SIG-M5 treated with dmso at 0.1 percent for 504 hours (cell line): ENCODE data around the gene UNC13D.
"Not testable (repeated sequence)": the region's sequence is repeated elsewhere in the genome, so short reads cannot be mapped to it uniquely, and the experiment has no call there.

ENCODE experiments used
- DNase-seq: peaks from one replicate; lab custom pipeline; 2025; ENCODE audit not compliant: unreplicated experiment; lab: John Stamatoyannopoulos, UW

UNC13D gene

DNA sequence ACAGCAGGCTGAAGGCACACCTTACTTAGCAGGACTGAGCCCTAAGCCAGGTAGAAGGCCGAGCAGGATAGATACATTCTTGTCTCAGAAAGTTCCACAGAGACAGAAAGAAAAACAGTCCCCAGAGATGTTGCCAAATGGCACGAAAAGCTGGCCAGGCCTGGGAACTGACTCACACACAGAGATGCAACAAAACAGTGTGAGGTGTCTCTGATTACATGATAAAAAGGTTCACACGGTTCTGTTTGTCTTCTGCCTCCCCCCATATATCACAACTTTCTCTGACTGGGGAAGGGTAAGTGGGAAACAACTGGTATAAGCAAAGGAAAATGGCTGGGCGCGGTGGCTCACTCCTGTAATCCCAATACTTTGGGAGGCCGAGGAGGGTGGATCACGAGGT lies 9.2 kb upstream of the UNC13D start:
- no peak for DNase-seq

DNA sequence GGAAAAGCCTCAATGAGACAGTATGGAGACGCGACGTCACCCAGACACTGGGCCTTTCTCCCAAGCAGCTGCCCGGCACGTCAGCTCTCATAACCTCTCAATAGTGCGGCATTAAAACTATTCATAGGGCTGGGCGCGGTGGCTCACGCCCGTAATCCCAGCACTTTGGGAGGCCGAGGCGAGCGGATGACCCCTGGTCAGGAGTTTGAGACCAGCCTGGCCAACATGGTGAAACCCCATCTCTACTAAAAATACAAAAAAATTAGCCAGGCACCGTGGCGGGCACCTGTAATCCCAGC lies 7.4 kb upstream of the UNC13D start:
- not testable (repeated sequence) for DNase-seq

DNA sequence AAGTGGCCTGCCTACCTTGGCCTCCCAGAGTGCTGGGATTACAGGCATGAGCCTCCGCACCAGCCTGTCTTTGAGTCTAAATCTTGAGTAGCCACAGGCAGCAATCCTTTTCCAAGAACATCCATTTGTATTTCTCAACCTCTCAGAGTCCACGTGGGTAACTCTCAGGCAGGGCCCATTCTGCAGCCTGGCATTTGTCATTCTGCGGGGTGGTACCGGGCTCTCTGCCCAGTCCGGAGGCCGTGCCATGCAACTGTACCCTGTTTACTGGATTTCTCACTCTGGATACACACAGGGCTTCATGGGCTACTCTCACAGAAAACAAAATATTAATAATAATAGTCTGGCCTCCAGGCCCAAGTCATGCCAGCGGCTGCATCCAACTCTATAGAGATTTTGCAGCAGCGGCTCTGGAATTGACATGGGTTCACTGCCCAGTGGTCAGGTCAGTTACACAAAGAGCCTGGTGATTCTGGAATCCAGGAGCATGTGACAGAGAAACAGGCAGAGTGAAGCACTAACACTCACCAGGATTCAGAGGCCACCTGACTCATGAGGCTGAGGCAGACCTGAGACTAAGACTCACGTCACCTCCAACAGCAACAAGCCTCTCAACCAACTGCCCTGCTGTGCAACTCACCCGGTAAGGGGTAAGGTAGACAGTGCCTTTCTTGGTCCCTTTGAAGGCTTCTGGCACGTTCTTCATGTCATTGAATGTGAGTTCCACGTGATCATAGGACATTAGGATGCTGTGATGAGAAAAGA lies 6.9 kb upstream of the UNC13D start:
- no peak for DNase-seq

DNA sequence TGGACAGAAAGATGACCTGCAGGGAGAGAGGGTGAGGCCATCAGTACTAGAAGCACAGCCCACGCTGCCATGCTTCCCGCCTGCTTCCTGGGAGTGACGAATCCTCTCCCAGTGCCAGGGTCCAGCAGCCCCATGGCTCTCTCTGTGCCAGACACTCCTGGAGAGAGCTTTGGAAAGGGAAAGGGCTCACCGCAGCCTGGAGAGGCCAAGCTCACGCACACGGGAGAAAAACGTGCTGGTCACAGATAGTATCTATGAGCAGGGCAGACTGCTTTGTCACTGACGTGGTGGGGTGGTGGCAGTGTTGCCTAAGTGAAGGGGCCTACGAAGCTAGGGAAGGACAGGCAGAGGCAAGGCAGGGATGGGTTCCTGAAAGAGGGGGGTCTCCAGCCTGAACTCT lies 5.5 kb upstream of the UNC13D start:
- DNase-seq, result no peak

DNA sequence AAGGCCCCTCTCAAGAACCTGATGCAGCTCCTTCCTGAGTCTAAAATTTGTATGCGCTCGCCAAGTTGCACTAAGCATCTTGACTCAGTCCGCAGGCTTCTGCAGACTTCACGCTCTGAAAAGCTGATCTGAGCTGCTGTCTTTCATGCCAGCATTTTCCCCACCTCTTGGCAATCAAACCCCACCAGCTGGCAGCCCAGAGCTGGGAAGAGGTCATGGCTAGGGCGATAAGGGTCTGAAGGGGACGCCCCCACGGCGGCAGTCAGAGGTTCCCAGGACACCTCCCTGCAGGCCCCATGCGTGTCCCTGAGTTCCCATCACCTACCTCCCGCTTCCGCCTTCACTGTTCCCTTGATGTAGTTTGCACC lies 5.1 kb upstream of the UNC13D start:
- no peak for DNase-seq

DNA sequence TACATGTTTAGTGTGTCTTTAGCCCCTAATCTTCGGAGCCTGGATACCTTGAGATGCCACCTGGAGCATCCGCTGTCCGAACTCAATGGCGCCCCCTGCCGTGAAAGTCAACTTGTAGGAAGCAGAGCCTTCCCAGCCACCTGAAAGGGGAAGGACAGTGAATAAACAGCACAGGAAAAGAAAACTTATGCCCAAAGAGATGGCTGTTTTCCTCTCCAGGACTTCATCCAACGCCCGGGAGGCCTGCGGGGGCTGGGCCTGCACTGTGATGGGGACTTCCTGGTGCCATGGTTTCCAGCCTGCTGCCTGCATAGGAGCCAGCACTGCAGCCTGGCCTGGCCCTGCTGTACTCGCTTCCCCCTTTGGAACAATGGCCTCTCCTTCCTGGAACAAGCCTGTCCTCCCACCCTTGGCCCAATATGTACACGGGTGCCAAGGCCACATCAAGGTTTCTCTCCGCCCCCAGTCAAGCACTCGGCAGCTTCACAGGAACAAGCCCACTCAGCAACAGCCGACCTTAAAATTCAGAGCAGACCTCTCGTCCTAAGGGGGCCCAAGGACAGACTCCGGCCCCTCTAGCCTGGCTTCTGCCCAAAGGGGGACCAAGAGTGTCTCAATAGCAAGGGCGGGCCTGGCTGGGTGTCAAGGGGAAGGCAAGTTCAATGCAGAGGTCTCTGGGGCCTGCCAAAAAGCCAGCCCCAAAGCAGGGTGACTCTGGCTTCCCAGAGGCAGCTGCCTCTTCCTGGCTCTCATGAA lies 4.5 kb upstream of the UNC13D start:
- peak; percentile 53 for DNase-seq

DNA sequence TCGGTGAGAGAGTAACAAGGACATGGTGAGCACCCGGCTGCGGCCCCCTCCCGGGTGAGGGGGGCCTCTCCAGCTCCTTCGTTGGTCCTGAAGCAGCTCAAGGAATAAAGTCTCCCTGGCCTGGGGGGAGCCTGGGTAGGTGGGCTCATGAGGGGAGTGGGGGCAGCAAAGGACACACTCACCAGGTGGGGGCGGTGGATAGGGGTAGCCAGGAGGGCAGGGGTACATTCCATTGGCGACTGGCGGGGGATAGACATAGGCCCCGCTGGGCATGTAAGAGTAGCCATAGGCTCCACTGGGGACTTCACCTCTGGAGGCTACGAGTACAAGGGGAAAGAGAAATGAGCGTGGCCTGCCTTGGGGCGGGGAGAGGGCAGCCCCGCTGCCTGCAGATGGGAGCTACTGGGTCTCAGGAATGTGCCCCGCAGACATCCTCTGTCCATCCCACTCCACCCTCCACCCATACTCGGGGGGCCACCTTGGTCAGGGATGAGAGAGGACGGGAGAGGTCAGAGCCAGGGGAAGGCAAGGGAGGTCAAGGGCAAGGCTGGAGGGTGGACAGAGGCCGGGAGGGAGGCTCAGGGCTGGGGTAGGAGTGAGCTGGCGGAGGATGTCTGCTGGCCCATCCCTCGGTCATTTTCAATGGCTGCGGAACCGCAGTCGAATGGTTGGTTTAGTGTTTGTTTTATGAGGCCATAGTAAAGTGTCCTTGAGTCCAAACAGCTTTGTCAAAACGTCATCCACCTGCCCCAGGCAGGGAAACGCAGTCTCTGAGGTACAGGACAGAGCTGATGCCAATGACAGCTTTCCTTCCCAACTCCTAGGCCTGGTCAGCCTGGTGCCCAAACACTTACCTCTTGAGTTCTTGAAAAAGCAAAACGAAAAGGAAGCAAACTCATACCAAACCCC lies 3.7 kb upstream of the UNC13D start:
- no peak for DNase-seq

DNA sequence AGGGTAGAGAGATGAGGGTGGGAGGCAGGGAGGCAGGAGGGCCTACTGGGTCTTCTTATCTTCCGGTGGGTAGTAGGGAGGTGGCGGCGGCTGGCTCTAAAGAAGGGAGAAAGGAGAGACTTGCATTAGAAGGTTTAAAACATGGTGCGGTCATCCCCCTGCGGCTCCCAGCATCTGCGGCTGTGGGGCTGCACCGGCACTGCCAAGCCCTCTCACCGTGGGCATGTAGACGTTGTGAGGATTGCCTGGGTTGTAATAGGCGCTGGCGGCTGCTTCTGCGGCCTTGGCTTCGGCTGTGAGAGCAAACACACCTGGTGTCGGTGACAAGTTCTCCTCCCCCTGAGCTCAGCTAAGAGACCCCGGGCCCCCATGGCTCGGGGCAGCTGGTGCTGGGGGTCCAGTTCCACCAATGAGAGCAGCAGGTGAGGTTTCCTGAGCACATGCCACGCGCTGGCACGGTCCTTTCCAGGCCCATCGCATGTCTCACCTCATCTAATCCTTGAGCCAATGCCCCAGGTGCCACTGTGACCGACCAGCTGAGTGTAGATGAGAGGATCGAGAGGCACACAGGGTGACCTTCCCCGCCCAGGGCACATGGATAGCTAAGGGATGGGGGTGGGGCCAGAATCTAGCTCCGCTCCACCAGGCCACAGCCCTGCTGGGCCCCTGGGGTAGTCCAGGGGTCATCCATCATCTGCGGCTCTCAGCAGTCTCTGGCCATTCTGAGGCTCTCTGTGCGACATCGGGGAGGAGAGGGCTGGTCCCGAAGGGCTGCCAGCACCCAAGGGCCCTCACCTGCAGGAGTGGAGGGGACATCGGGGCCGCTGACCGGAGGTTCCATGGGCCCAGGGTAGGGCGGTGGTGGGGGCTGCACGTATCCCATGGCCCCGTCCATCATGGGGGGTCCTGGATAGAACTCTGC lies 2.7 kb upstream of the UNC13D start:
- DNase-seq, result no peak

DNA sequence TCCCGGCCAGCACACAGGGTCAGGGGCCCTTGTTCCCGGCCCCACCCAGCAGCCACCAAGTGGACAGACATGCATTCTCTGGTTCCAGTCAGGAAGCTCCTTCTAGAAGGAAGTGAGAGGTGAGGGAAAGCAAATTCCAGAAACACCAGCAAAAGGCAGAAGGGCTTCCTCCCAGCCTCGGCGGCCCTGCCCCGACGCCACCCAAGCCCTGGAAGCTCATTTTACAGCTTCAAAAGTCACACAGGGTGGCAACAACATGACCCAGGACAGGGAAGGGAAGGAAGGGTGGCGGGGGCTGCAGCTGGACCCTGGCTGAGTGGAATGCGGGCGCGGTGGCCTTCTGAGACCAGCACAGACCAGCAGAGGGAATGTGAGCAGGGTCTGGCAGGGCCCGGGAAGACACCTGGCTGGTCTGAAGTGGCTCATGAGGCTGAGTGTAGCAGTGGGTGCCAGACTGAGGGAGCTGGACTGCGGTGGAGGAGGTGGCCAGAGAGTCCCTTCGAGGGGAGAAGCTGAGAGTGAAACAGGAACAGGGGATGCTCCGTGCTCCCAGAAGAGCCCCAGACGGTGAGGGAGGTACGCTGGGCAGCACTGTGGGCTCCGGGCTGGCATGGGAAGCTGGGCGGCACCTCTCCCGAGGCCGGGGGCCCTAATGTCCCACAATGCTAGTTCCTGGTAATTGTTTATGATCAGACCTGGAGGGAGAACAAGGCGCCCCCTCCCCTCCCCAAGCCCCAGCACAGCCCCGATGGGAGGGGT lies 1.9 kb upstream of the UNC13D start:
- DNase-seq, result no peak

DNA sequence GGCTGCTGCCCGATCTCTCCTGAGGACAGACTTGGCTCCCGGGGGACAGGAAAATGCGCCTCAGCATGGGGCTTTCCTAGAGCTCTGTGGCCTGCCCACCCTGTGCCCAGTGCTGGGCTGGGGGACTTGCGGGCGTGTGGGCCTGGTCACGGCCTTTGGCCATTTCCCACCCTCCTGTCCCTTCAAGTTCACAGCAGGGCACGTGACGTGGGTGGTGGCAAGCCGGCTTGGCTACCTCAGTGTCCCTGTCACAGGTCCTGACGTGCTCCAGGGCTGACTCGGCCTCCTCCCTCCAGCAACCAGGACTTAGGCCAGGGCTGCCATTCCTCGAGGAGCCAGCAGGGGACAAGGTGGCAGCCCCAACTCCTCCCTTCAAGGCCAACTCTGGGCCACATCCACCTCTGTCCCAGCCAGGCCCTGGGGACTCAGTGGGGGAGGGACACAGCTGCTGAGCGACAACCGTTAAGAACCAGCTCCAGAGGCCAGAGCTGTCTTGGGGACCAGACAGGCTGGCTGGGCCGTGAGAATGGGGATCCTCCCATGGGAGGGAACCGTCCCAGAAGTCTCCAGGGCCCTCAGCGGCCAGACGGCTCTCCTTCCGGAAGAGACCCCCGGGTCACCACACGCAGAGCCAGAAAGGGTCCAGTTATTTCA lies 981 bp upstream of the UNC13D start:
- peak; percentile 88 for DNase-seq

DNA sequence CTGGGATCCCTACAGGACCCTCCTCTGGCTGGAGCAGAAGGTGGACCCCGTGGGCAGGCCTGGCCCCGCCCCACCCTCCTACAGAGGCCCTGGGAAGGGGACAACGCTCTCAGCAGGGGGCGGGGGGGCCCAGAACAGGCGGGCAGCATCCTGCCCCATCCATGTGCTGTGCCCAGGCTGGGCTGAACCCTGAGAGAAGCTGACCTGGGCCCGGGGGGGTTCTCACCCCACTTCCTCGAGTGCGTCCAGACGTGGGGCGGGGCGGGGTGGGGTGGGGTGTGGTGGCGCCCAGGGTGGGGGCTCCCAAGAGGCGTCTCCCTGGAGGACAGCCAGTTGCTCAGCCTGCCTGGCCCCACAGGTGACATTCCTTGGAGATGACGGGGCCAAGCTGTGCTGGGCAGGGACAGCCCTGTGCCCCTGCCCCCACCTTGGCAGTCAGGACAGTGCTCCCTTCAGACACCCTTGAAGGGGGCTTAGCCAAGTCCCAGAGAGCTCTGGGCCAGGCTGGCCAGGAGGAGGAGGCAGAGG lies 390 bp upstream of the UNC13D start:
- peak; percentile 65 for DNase-seq

DNA sequence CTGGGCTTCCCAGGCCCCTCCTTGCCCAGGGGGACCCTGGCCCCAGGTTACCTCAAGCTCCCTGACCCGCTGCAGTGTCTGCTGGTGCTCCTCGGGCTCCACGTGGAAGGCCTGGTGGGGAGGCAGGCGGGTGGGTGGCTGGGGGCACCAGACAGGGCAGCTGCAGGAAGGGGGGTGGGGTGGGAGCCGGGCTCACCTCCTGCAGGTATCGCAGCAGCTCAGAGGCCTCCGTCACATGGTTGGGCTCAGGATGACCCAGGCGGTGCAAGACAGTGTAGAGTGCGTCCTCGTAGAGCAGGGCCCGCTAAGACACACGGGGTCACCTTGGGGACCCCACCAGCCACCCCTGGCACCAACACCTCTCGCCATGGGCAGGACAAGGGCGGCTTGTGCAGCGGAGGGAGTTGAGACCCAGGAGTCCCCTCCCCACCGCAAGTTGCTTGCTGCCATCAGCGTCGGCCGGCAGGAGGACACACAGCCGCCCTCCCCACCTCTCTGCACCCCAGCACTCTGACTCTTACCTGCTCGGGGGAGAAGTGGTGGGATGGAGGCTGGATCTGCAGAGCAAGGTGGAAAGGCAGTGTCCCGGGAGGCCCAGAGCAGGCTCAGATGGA lies 1.1 kb downstream of the UNC13D start:
- no peak for DNase-seq

DNA sequence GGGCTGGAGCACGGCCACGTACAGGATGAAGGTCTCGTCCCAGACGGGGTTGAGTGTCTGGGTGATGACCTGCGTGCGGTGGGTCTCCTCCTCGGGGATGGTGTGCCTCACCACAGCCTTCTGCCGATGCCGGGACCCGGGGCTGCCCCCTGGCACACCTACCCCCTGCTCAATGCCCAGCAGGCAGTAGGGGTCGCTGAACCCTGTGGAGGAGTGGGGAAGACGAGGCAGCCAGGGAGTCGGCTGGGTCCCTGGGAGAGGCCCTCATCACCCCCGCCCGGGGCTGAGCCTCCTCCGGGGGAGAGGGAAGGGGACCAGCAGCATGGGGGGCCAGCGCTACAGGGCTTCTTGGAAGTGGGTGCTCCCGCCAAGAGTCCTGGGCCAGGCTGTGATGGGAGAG lies 1.8 kb downstream of the UNC13D start:
- no peak for DNase-seq

DNA sequence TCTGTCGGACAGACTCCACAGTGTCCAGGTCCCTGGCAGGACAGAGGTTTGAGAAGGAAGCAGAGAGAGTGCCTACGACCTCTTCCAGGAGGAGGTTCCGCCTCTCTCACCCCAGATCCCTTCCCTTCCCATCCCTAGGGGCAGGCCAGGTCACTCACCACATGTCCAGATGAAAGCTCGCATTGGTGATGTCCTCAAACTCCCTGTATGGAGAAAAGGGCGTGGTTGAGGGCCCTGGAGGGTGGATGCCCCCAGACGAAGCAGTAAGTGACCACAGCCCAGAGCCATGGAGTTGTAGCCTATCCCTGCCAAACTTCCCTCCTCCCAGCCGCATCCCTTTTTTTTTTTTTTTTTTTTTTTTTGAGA lies 3.4 kb downstream of the UNC13D start:
- no peak for DNase-seq

DNA sequence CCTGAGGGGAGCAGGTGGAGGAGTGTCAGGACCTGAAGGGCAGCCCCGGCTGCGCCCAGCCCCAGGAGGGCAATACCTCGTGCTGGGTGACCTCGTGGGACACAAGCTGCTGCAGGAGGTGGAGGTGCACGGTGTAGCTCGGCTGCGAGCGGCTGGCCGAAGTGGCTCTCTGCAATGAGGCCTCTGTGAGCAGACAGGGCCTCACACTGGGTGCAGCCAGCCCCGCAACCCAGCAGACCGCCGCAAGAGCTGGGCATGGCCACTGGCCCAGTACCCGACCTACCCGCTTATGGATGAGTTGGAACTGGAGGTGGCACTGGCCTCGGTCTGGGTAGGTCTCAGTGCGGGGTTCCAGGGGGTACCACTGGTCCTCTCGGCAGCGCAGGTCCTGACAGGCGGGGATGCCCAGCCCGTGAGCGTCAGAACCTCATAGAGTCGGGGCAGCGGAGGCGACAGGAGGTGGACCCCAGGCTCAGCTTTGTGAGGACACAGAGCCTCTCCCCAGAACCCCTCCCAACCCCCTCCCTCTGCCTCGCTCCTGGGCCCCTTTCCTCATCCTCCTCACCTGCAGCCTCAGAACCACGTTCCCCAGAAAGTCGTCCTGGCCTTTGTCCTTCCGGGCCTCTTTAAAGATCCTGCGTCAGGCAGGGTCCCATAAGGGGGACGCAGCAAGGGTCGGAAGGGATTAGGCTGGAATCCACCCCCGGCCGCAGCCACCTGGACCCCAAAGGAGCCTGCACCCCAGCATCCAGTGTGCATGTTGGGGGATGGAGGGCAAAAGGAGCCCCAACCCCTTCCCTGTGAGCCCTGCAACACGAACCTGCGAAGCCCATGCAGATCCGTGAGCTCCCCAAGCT lies 4.0 kb downstream of the UNC13D start:
- no peak for DNase-seq

DNA sequence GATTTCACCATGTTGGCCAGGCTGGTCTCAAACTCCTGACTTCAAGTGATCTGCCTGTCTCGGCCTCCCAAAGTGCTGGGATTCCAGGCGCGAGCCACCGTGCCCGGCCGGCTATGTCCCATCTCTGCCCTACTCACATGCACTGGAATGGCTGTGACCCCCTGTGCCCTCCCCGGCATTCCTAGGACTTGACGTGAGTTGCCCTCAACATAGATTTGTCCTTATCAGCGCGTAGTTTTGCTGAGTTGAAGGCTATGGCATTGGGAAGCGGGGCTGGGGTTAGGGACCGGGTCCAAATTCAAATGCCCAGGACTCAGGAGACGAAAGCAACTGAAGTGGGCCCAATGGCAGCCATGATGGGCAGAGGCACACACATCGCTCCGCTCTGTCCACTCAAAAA lies 5.8 kb downstream of the UNC13D start:
- DNase-seq, result no peak

DNA sequence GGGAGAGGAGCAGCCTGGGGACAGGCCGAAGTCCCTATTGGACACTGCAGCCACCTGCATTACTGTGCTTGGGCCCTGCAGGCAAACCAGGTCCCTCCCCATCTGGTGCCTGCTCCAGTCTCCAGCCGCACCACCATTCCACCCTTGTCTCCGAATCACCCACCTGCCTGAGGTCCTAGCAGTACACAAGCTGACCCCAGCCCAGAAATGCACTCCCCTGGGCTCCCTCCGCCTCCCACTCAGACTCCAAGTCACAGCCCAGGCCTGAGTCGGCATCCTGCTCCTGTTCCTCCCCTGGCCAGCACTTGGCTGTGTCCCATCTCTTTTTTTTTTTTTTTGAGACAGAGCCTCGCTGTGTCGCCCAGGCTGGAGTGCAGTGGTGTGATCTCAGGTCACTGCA lies 6.3 kb downstream of the UNC13D start:
- no peak for DNase-seq

DNA sequence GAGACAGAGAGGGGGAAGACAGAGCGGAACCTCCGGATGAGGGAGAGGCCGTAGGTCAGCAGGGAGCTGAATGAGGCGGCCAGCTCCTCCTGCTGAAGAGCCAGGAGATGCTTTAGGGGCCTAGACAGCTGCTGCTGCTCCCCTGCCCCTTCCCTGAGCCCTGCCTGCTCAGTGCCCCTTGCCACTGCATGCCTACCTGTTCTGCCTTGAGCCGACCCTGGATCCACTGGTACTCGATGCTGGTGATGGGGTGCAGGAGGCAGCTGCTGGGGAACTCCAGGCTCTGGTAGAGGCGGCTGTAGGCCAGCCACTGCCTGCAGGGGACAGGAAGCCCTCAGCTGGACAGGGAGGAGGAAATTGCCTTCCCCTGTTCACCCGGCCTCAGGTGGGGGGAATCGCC lies 7.6 kb downstream of the UNC13D start:
- DNase-seq, result no peak
